Type B pancreatic cell (in vitro differentiated cells): ENCODE results near the gene PRKCI. TPM values are rescaled to one million over a fixed set of nuclear protein-coding genes. Genes with fewer than 3 reads are reported as not detected.

ENCODE experiments used
- DNase-seq: peaks from one replicate; pipeline ENCODE4 v3.0.0; 2021; ENCODE audit warnings: mixed read lengths; ENCODE audit not compliant: unreplicated experiment; ENCODE audit errors: extremely low spot score
- H3K27ac Mint-ChIP-seq: 2 replicates; pipeline ENCODE4 v1.8.0; 2021; ENCODE audit warnings: mild to moderate bottlenecking, mixed read lengths
- H3K27me3 Mint-ChIP-seq: 2 replicates; pipeline ENCODE4 v1.8.0; 2021; ENCODE audit warnings: mixed read lengths
- H3K36me3 Mint-ChIP-seq: 2 replicates; pipeline ENCODE4 v1.8.0; 2021; ENCODE audit warnings: mixed read lengths
- H3K4me1 Mint-ChIP-seq: one replicate; pipeline ENCODE4 v1.8.0; 2021; ENCODE audit warnings: mixed read lengths; ENCODE audit not compliant: unreplicated experiment
- H3K4me3 Mint-ChIP-seq: 2 replicates; pipeline ENCODE4 v1.8.0; 2021; ENCODE audit warnings: mild to moderate bottlenecking, mixed read lengths
- H3K9me3 Mint-ChIP-seq: 2 replicates; pipeline ENCODE4 v1.8.0; 2021; ENCODE audit warnings: mixed read lengths
- CTCF ChIP-seq: fragments of 200-600 bp; sonication (generic); conservative IDR thresholded peaks from 2 replicates; pipeline ENCODE4 v1.5.0; 2021; ENCODE audit warnings: antibody characterized with exemption, mild to moderate bottlenecking
- long read RNA-seq: library from polyadenylated mRNA; unstranded; transcript quantifications from one replicate; pipeline ENCODE4 v2.0.0, GENCODE V29; 2020
- total RNA-seq: library from RNA; stranded (reverse); gene quantifications from 2 replicates; pipeline ENCODE4 v1.2.1, GENCODE V29; 2021; ENCODE audit warnings: low replicate concordance

PRKCI gene
- 47.3 and 54.9 TPM in 2 replicates for total RNA-seq
- long read RNA-seq, full-length matches to known transcripts: 14 of 47 reads
- long read RNA-seq, partial matches to known transcripts: 30 of 47 reads
- long read RNA-seq, other reads (novel, unspliced or antisense): 3 of 47 reads

GRCh38 chr3:170221924-170222646 lies at the start of gene PRKCI:
Gene PRKCI, plus strand, starts transcription at chr3:170222424. Its CDS starts 246 bp downstream, at chr3:170222670.
- TF ChIP-seq CTCF: no peak
- H3K9me3 Mint-ChIP-seq: no peaks in the 10 kb centered on the region
- H3K27me3 Mint-ChIP-seq: no peaks in the 10 kb centered on the region
- DNase-seq: peak; percentile 93
- H3K36me3 Mint-ChIP-seq: no peaks in the 10 kb centered on the region
- H3K4me3 Mint-ChIP-seq: peak within 1 kb of the TSS; percentile 98
- peak within 1 kb of the TSS; percentile 100 for H3K27ac Mint-ChIP-seq
- peaks cover 23% of the 10 kb centered on the region for H3K4me1 Mint-ChIP-seq

GRCh38 chr3:170178651-170179050 lies 43.6 kb upstream of the PRKCI start:
- Mint-ChIP-seq H3K9me3 (no peaks in the 10 kb centered on the region), H3K27ac (no peak overlapping the region), H3K36me3 (peaks cover 37% of the 10 kb centered on the region), H3K4me3 (peak overlapping the region; percentile 28), H3K4me1 (peaks cover 16% of the 10 kb centered on the region), H3K27me3 (no peaks in the 10 kb centered on the region)
- DNase-seq: no peak
- TF ChIP-seq CTCF: no peak

- Mint-ChIP-seq H3K9me3 (no peaks in the 10 kb centered on the region), H3K27ac (peak overlapping the region; percentile 96), H3K4me1 (peaks cover 16% of the 10 kb centered on the region), H3K36me3 (peaks cover 35% of the 10 kb centered on the region), H3K4me3 (peak overlapping the region; percentile 99), H3K27me3 (no peaks in the 10 kb centered on the region)
- no peak for DNase-seq
- TF ChIP-seq CTCF: no peak
These were observed 42.8 kb upstream of the PRKCI start for GRCh38 chr3:170179432-170179831.

- peak overlapping the region; percentile 99 for H3K4me3 Mint-ChIP-seq
- peak overlapping the region; percentile 96 for H3K27ac Mint-ChIP-seq
- no peaks in the 10 kb centered on the region for H3K9me3 Mint-ChIP-seq
- H3K4me1 Mint-ChIP-seq: peaks cover 16% of the 10 kb centered on the region
- H3K27me3 Mint-ChIP-seq: no peaks in the 10 kb centered on the region
- TF ChIP-seq CTCF: no peak
- H3K36me3 Mint-ChIP-seq: peaks cover 30% of the 10 kb centered on the region
- no peak for DNase-seq
These were observed 41.9 kb upstream of the PRKCI start for GRCh38 chr3:170180079-170180907.

- H3K4me3 Mint-ChIP-seq: peak within 1 kb of the TSS; percentile 99
- H3K36me3 Mint-ChIP-seq: peaks cover 27% of the 10 kb centered on the region
- TF ChIP-seq CTCF: no peak
- H3K4me1 Mint-ChIP-seq: peaks cover 16% of the 10 kb centered on the region
- H3K27ac Mint-ChIP-seq: peak within 1 kb of the TSS; percentile 97
- no peaks in the 10 kb centered on the region for H3K9me3 Mint-ChIP-seq
- H3K27me3 Mint-ChIP-seq: no peaks in the 10 kb centered on the region
- DNase-seq: peak; percentile 96
These were observed 41.0 kb upstream of the PRKCI start, which contains the start of gene PHC3 for GRCh38 chr3:170180908-170181885. Gene PHC3, minus strand, starts transcription at chr3:170181733. Its CDS starts 18 bp downstream, at chr3:170181715.
